Astrocyte (in vitro differentiated cells and primary cell): Measurements from ENCODE around the gene SPON2. TPM values are rescaled to one million over a fixed set of nuclear protein-coding genes. Genes with fewer than 3 reads are reported as not detected.

ENCODE experiments used
- DNase-seq: peaks from one replicate; pipeline ENCODE4 v3.0.0-alpha.2; 2010; ENCODE audit warnings: low read depth
- FAIRE-seq: peaks from 2 replicates; lab custom pipeline; 2011; peaks lifted over from hg19 to GRCh38; lab: Jason Lieb, UNC
- H2AFZ ChIP-seq: 2 replicates; pipeline ENCODE4 v1.6.0; 2012; ENCODE audit warnings: low read depth, low read length, inconsistent platforms
- H3K27ac ChIP-seq: 2 replicates; pipeline ENCODE4 v1.5.1; 2011; ENCODE audit warnings: low read depth, low read length, inconsistent platforms
- H3K27me3 ChIP-seq: 2 replicates; pipeline ENCODE4 v1.6.0; 2011; ENCODE audit warnings: low read length, inconsistent platforms; ENCODE audit not compliant: insufficient read depth
- H3K36me3 ChIP-seq: 2 replicates; pipeline ENCODE4 v1.5.1; 2011; ENCODE audit warnings: low read length, inconsistent platforms; ENCODE audit not compliant: insufficient read depth
- H3K4me1 ChIP-seq: 2 replicates; pipeline ENCODE4 v1.5.1; 2011; ENCODE audit warnings: low read length, inconsistent platforms; ENCODE audit not compliant: insufficient read depth
- H3K4me2 ChIP-seq: 2 replicates; pipeline ENCODE4 v1.6.0; 2012; ENCODE audit warnings: low read length, inconsistent platforms
- H3K4me3 ChIP-seq: 2 replicates; pipeline ENCODE4 v1.5.1; 2011; ENCODE audit warnings: low read depth, mild to moderate bottlenecking, low read length, inconsistent platforms; ENCODE audit not compliant: insufficient read depth
- H3K79me2 ChIP-seq: 2 replicates; pipeline ENCODE4 v1.6.0; 2012; ENCODE audit warnings: mild to moderate bottlenecking, low read length, inconsistent platforms; ENCODE audit not compliant: insufficient read depth
- H3K9ac ChIP-seq: 2 replicates; pipeline ENCODE4 v1.6.0; 2012; ENCODE audit warnings: mild to moderate bottlenecking, low read length, inconsistent platforms
- H3K9me3 ChIP-seq: 2 replicates; pipeline ENCODE4 v1.5.1; 2012; ENCODE audit warnings: low read depth, mild to moderate bottlenecking, low read length, inconsistent platforms; ENCODE audit not compliant: insufficient read depth
- H4K20me1 ChIP-seq: 2 replicates; pipeline ENCODE4 v1.6.0; 2012; ENCODE audit warnings: low read length, inconsistent platforms; ENCODE audit not compliant: insufficient read depth
- H3K27ac Mint-ChIP-seq: one replicate; pipeline ENCODE4 v1.8.0; 2021; ENCODE audit warnings: mild to moderate bottlenecking, mixed read lengths; ENCODE audit not compliant: unreplicated experiment
- H3K27me3 Mint-ChIP-seq: one replicate; pipeline ENCODE4 v1.8.0; 2021; ENCODE audit warnings: low read depth, mixed read lengths; ENCODE audit not compliant: unreplicated experiment
- H3K36me3 Mint-ChIP-seq: one replicate; pipeline ENCODE4 v1.8.0; 2021; ENCODE audit warnings: low read depth, mixed read lengths; ENCODE audit not compliant: unreplicated experiment
- H3K4me1 Mint-ChIP-seq: one replicate; pipeline ENCODE4 v1.8.0; 2021; ENCODE audit warnings: low read depth, mixed read lengths; ENCODE audit not compliant: unreplicated experiment
- H3K4me3 Mint-ChIP-seq: one replicate; pipeline ENCODE4 v1.8.0; 2021; ENCODE audit warnings: mild to moderate bottlenecking, moderate library complexity, mixed read lengths; ENCODE audit not compliant: unreplicated experiment
- H3K9me3 Mint-ChIP-seq: one replicate; pipeline ENCODE4 v1.8.0; 2021; ENCODE audit warnings: mild to moderate bottlenecking, mixed read lengths; ENCODE audit not compliant: unreplicated experiment
- CTCF ChIP-seq: IDR thresholded peaks from 2 replicates; pipeline ENCODE4 v1.5.1; 2011; ENCODE audit warnings: low read depth, mild to moderate bottlenecking, inconsistent platforms, low read length, moderate library complexity; ENCODE audit not compliant: insufficient read depth
- EZH2 ChIP-seq: IDR thresholded peaks from 2 replicates; pipeline ENCODE4 v1.6.1; 2012; ENCODE audit warnings: mild to moderate bottlenecking, low read length, inconsistent platforms; ENCODE audit not compliant: insufficient read depth
- total RNA-seq: library from RNA; stranded (reverse); gene quantifications from 2 replicates; pipeline ENCODE4 v1.2.1, GENCODE V29; 2021

The SPON2 gene
- total RNA-seq, 1 donor from 2014 or later, result 47.8 TPM

- Histone ChIP-seq H3K27ac (no peak overlapping the region), H3K4me2 (no peak overlapping the region), H3K9me3 (no peaks in the 10 kb centered on the region), H3K27me3 (peaks cover 8% of the 10 kb centered on the region), H3K9ac (no peak overlapping the region), H3K36me3 (no peaks in the 10 kb centered on the region), H3K4me3 (no peak overlapping the region), H4K20me1 (no peaks in the 10 kb centered on the region), H2AFZ (no peak overlapping the region), H3K79me2 (no peaks in the 10 kb centered on the region), H3K4me1 (no peaks in the 10 kb centered on the region)
- Mint-ChIP-seq H3K4me1 (no peaks in the 10 kb centered on the region), H3K27ac (no peak overlapping the region), H3K9me3 (peaks cover 4% of the 10 kb centered on the region), H3K4me3 (no peak overlapping the region), H3K27me3 (peaks cover 49% of the 10 kb centered on the region), H3K36me3 (no peaks in the 10 kb centered on the region)
- no peak for FAIRE-seq
- TF ChIP-seq CTCF (no peak), EZH2 (no peak)
- DNase-seq, result no peak
These were observed 35.2 kb downstream of the SPON2 start for GRCh38 chr4:1137063-1137776.

GRCh38 chr4:1136048-1136447, 36.3 kb downstream of the SPON2 start:
- Mint-ChIP-seq H3K4me1 (no peaks in the 10 kb centered on the region), H3K9me3 (peaks cover 4% of the 10 kb centered on the region), H3K36me3 (no peaks in the 10 kb centered on the region), H3K4me3 (no peak overlapping the region), H3K27ac (no peak overlapping the region), H3K27me3 (peaks cover 45% of the 10 kb centered on the region)
- no peak overlapping the region for H3K4me2 ChIP-seq
- peaks cover 7% of the 10 kb centered on the region for H3K27me3 ChIP-seq
- no peaks in the 10 kb centered on the region for H3K79me2 ChIP-seq
- no peak overlapping the region for H3K4me3 ChIP-seq
- no peak overlapping the region for H3K9ac ChIP-seq
- no peaks in the 10 kb centered on the region for H4K20me1 ChIP-seq
- no peaks in the 10 kb centered on the region for H3K9me3 ChIP-seq
- no peak for DNase-seq
- FAIRE-seq, result no peak
- H2AFZ ChIP-seq, result no peak overlapping the region
- no peak for TF ChIP-seq CTCF
- no peak for TF ChIP-seq EZH2
- no peak overlapping the region for H3K27ac ChIP-seq
- H3K4me1 ChIP-seq, result no peaks in the 10 kb centered on the region
- no peaks in the 10 kb centered on the region for H3K36me3 ChIP-seq

GRCh38 chr4:1133033-1133432, 39.4 kb downstream of the SPON2 start:
- no peaks in the 10 kb centered on the region for H3K9me3 Mint-ChIP-seq
- H3K4me2 ChIP-seq, result no peak overlapping the region
- no peaks in the 10 kb centered on the region for H3K36me3 ChIP-seq
- no peak for DNase-seq
- H3K4me3 ChIP-seq, result no peak overlapping the region
- no peaks in the 10 kb centered on the region for H4K20me1 ChIP-seq
- no peak overlapping the region for H3K27ac Mint-ChIP-seq
- no peak overlapping the region for H2AFZ ChIP-seq
- TF ChIP-seq CTCF (no peak), EZH2 (no peak)
- peaks cover 8% of the 10 kb centered on the region for H3K27me3 ChIP-seq
- H3K9ac ChIP-seq, result no peak overlapping the region
- H3K27ac ChIP-seq, result no peak overlapping the region
- H3K9me3 ChIP-seq, result no peaks in the 10 kb centered on the region
- H3K4me1 ChIP-seq, result no peaks in the 10 kb centered on the region
- FAIRE-seq, result no peak
- H3K36me3 Mint-ChIP-seq, result no peaks in the 10 kb centered on the region
- H3K79me2 ChIP-seq, result no peaks in the 10 kb centered on the region
- peaks cover 39% of the 10 kb centered on the region for H3K27me3 Mint-ChIP-seq
- no peak overlapping the region for H3K4me3 Mint-ChIP-seq
- H3K4me1 Mint-ChIP-seq, result peaks cover 2% of the 10 kb centered on the region
